ENCODE data around the gene GLI1.
"Not testable (repeated sequence)": the region's sequence is repeated elsewhere in the genome, so short reads cannot be mapped to it uniquely, and the experiment has no call there.

GLI1 gene

GRCh38 chr12:57459750-57460467, at the start of gene GLI1:
TSS of gene GLI1 (plus strand) at chr12:57459785. CDS start at chr12:57463692, 3,907 bp downstream.
- no peak for FAIRE-seq

GRCh38 chr12:57410534-57410933, 49.1 kb upstream of the GLI1 start:
- FAIRE-seq: no peak

GRCh38 chr12:57414160-57414559, 45.4 kb upstream of the GLI1 start:
- FAIRE-seq: not testable (repeated sequence)

- FAIRE-seq: no peak
Observed at GRCh38 chr12:57415088-57415487, 44.5 kb upstream of the GLI1 start.

GRCh38 chr12:57416039-57416996, 43.3 kb upstream of the GLI1 start:
- FAIRE-seq: no peak

- FAIRE-seq: no peak
Observed at GRCh38 chr12:57418255-57418654, 41.3 kb upstream of the GLI1 start.

GRCh38 chr12:57419495-57419894, 40.1 kb upstream of the GLI1 start:
- FAIRE-seq: no peak

GRCh38 chr12:57420482-57420881, 39.1 kb upstream of the GLI1 start:
- FAIRE-seq: no peak

- not testable (repeated sequence) for FAIRE-seq
Observed at GRCh38 chr12:57426948-57427347, 32.6 kb upstream of the GLI1 start.

GRCh38 chr12:57428965-57429364, 30.6 kb upstream of the GLI1 start:
- FAIRE-seq: no peak

- no peak for FAIRE-seq
Observed at GRCh38 chr12:57429473-57430111, 30.0 kb upstream of the GLI1 start.

GRCh38 chr12:57430112-57430930, 29.3 kb upstream of the GLI1 start:
- no peak for FAIRE-seq

GRCh38 chr12:57430931-57431566, 28.5 kb upstream of the GLI1 start, which contains the start of gene R3HDM2:
TSS of gene R3HDM2 (minus strand) at chr12:57431043. CDS start at chr12:57310428, 120,615 bp downstream.
- FAIRE-seq: no peak

GRCh38 chr12:57431654-57432188, 27.9 kb upstream of the GLI1 start:
- no peak for FAIRE-seq

- FAIRE-seq: no peak
Observed at GRCh38 chr12:57433370-57433769, 26.2 kb upstream of the GLI1 start.

GRCh38 chr12:57434517-57435223, 24.9 kb upstream of the GLI1 start, which contains the start of gene INHBC:
TSS of gene INHBC (plus strand) at chr12:57434784. CDS start at chr12:57434887, 103 bp downstream.
- FAIRE-seq: no peak

GRCh38 chr12:57435293-57435692, 24.3 kb upstream of the GLI1 start:
- FAIRE-seq: no peak

GRCh38 chr12:57438400-57438799, 21.2 kb upstream of the GLI1 start:
- no peak for FAIRE-seq

- no peak for FAIRE-seq
Observed at GRCh38 chr12:57439762-57440266, 19.8 kb upstream of the GLI1 start.

- not testable (repeated sequence) for FAIRE-seq
Observed at GRCh38 chr12:57441393-57441792, 18.2 kb upstream of the GLI1 start.
